CD14-positive monocyte (primary cell): ENCODE data around the gene EXTL2. TPM values are rescaled to one million over a fixed set of nuclear protein-coding genes. Genes with fewer than 3 reads are reported as not detected.

Source experiments
- DNase-seq, 3 donors: peaks; one replicate each; pipeline ENCODE4 v3.0.0-alpha.2; 2011 to 2022
- H2AFZ ChIP-seq: 2 replicates; pipeline ENCODE4 v1.6.0; 2012; ENCODE audit warnings: mild to moderate bottlenecking, low read depth, low read length, inconsistent platforms; ENCODE audit not compliant: insufficient read depth, poor library complexity, severe bottlenecking
- H3K27ac ChIP-seq, 2 donors: 1 replicate in 1 of 2; 2 replicates in 1 of 2; pipeline ENCODE4 v1.5.1; 2012 to 2013; ENCODE audit warnings: low read length in 2 of 2, control low read depth in 1 of 2, inconsistent platforms in 1 of 2, low read depth in 1 of 2, mild to moderate bottlenecking in 1 of 2
- H3K27me3 ChIP-seq, 2 donors: one replicate each; pipeline versions ENCODE4 v1.6.0 to v1.6.1; 2011 to 2013; ENCODE audit warnings: low read length in 2 of 2; ENCODE audit not compliant: control insufficient read depth in 2 of 2, insufficient read depth in 2 of 2
- H3K36me3 ChIP-seq, 2 donors: replicated peaks in 1 of 2; 1 replicate in 1 of 2; 2 replicates in 1 of 2; pipeline versions ENCODE4 v1.5.1 to v1.6.1; 2012 to 2013; ENCODE audit warnings: low read length in 2 of 2, control low read depth in 1 of 2, inconsistent platforms in 1 of 2, mild to moderate bottlenecking in 1 of 2; ENCODE audit not compliant: insufficient read depth in 2 of 2, control insufficient read depth in 1 of 2
- H3K4me1 ChIP-seq, 2 donors: 1 replicate in 1 of 2; 2 replicates in 1 of 2; pipeline versions ENCODE4 v1.5.1 to v1.6.1; 2012 to 2013; ENCODE audit warnings: low read length in 2 of 2, control low read depth in 1 of 2, inconsistent platforms in 1 of 2, mild to moderate bottlenecking in 1 of 2, moderate library complexity in 1 of 2; ENCODE audit not compliant: insufficient read depth in 2 of 2, control insufficient read depth in 1 of 2
- H3K4me2 ChIP-seq: replicated peaks from 2 replicates; pipeline ENCODE3; 2012; ENCODE audit warnings: low read length, moderate library complexity, mild to moderate bottlenecking; ENCODE audit not compliant: poor library complexity, severe bottlenecking; ENCODE audit errors: extremely low read depth
- H3K4me3 ChIP-seq, 3 experiments: fragments of 200-600 bp in 1 of 3; sonication (generic) in 1 of 3; replicated peaks in 1 of 3; 1 replicate in 2 of 3; 2 replicates in 1 of 3; pipeline ENCODE4 v1.5.1; 2011 to 2013; ENCODE audit warnings: low read length in 3 of 3, mild to moderate bottlenecking in 3 of 3, control low read depth in 2 of 3, low read depth in 2 of 3, inconsistent platforms in 1 of 3, moderate library complexity in 1 of 3
- H3K79me2 ChIP-seq: 2 replicates; pipeline ENCODE4 v1.6.0; 2012; ENCODE audit warnings: mild to moderate bottlenecking, control low read depth, inconsistent platforms, low read length, moderate library complexity; ENCODE audit not compliant: insufficient read depth
- H3K9ac ChIP-seq: 2 replicates; pipeline ENCODE4 v1.6.0; 2017; ENCODE audit warnings: low read length, mild to moderate bottlenecking; ENCODE audit not compliant: insufficient read depth, poor library complexity, severe bottlenecking
- H3K9me3 ChIP-seq, 2 donors: replicated peaks in 1 of 2; 1 replicate in 1 of 2; 2 replicates in 1 of 2; pipeline versions ENCODE4 v1.5.1 to v1.6.1; 2012 to 2013; ENCODE audit warnings: low read length in 2 of 2, control low read depth in 1 of 2; ENCODE audit not compliant: control insufficient read depth in 1 of 2, insufficient read depth in 1 of 2
- H4K20me1 ChIP-seq: 2 replicates; pipeline ENCODE4 v1.6.0; 2012; ENCODE audit warnings: mild to moderate bottlenecking, low read length, control low read depth, moderate library complexity; ENCODE audit not compliant: insufficient read depth
- H3K27ac Mint-ChIP-seq, 7 donors: one replicate each; pipeline ENCODE4 v1.8.0; 2020; ENCODE audit warnings: mild to moderate bottlenecking in 7 of 7, mixed read lengths in 7 of 7, moderate library complexity in 6 of 7, inconsistent platforms in 2 of 7
- H3K27me3 Mint-ChIP-seq, 3 donors: one replicate each; pipeline ENCODE4 v1.8.0; 2021 to 2022; ENCODE audit warnings: low read depth in 3 of 3, mild to moderate bottlenecking in 3 of 3, mixed read lengths in 3 of 3, moderate library complexity in 3 of 3, inconsistent platforms in 1 of 3
- H3K36me3 Mint-ChIP-seq, 2 donors: one replicate each; pipeline ENCODE4 v1.8.0; 2020; ENCODE audit warnings: mixed read lengths in 2 of 2, inconsistent platforms in 1 of 2, mild to moderate bottlenecking in 1 of 2
- H3K4me1 Mint-ChIP-seq: one replicate; pipeline ENCODE4 v1.8.0; 2020; ENCODE audit warnings: mild to moderate bottlenecking, mixed read lengths
- H3K4me3 Mint-ChIP-seq, 2 donors: one replicate each; pipeline ENCODE4 v1.8.0; 2020; ENCODE audit warnings: mild to moderate bottlenecking in 2 of 2, mixed read lengths in 2 of 2, moderate library complexity in 1 of 2
- H3K9me3 Mint-ChIP-seq, 7 donors: one replicate each; pipeline ENCODE4 v1.8.0; 2020 to 2022; ENCODE audit warnings: mixed read lengths in 7 of 7, mild to moderate bottlenecking in 6 of 7, moderate library complexity in 6 of 7, inconsistent platforms in 2 of 7
- WGBS: methylation state at CpG from one replicate; pipeline ENCODE4 v1.1.5; 2013; ENCODE audit warnings: missing lambda C conversion rate; ENCODE audit not compliant: insufficient coverage; 5-methylcytosine and 5-hydroxymethylcytosine counted together
- intact Hi-C, 2 donors: fragments of 100-400 bp; cut with micrococcal nuclease; formaldehyde crosslinking; loops; one replicate each; pipeline versions ENCODE4 v1.15.0 to v1.15.1; 2023
- polyA plus RNA-seq, 3 donors: library from polyadenylated mRNA; depleted of rRNA in 1 of 3; unstranded in 2 of 3; stranded (reverse) in 1 of 3; fragments of 300-500 nt in 2 of 3; fragments of >200 nt in 1 of 3; fragmentation: Illumina TruSeq in 2 of 3; gene quantifications; 1 replicate in 2 of 3; 2 replicates in 1 of 3; pipeline ENCODE4 v1.2.3, GENCODE V29; 2012 to 2021
- TF ChIP-seq, protein P1 (sequence below): fragments of 200-600 bp; IDR thresholded peaks from one replicate; pipeline ENCODE4 v1.8.0; 2022; ENCODE audit warnings: antibody characterized with exemption, mild to moderate bottlenecking

EXTL2 gene
- polyA plus RNA-seq, 3 donors: 0.89 to 1.2 (median 0.92) TPM

DNA sequence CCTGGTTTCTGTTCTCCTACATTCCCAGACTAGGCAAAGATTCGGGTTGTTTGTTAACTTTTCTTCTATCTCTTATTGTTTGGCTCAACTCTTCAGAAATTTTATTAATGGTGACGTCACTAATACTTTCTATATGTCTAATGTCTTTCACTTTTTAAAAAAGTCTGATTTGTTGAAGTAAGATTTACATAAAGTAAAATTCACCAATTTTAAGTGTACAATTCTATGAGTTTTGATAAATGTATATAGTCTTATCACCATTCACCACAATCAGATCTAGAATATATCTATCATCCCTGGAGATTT, 27.8 kb downstream of the EXTL2 start:
- Histone ChIP-seq H3K4me1 (no peaks in the 10 kb centered on the region), H2AFZ (no peak overlapping the region), H3K27ac (no peak overlapping the region), H3K36me3 (no peaks in the 10 kb centered on the region), H3K4me2 (no peak overlapping the region), H4K20me1 (no peaks in the 10 kb centered on the region), H3K4me3 (no peak overlapping the region), H3K79me2 (no peaks in the 10 kb centered on the region), H3K27me3 (no peaks in the 10 kb centered on the region), H3K9ac (no peak overlapping the region), H3K9me3 (no peaks in the 10 kb centered on the region)
- TF ChIP-seq, protein P1, sequence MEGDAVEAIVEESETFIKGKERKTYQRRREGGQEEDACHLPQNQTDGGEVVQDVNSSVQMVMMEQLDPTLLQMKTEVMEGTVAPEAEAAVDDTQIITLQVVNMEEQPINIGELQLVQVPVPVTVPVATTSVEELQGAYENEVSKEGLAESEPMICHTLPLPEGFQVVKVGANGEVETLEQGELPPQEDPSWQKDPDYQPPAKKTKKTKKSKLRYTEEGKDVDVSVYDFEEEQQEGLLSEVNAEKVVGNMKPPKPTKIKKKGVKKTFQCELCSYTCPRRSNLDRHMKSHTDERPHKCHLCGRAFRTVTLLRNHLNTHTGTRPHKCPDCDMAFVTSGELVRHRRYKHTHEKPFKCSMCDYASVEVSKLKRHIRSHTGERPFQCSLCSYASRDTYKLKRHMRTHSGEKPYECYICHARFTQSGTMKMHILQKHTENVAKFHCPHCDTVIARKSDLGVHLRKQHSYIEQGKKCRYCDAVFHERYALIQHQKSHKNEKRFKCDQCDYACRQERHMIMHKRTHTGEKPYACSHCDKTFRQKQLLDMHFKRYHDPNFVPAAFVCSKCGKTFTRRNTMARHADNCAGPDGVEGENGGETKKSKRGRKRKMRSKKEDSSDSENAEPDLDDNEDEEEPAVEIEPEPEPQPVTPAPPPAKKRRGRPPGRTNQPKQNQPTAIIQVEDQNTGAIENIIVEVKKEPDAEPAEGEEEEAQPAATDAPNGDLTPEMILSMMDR: no peak
- no CpG with 5 or more reads among the region's 2 CpGs for WGBS
- intact Hi-C loops: loop anchor here (5.0 kb wide), 2 partner anchors 405 to 1050 kb away; no protein-coding TSS in a partner anchor
- H3K36me3 Mint-ChIP-seq: no peaks in the 10 kb centered on the region
- DNase-seq: no peak
- H3K4me3 Mint-ChIP-seq: no peak overlapping the region
- H3K9me3 Mint-ChIP-seq: no peaks in the 10 kb centered on the region
- H3K27ac Mint-ChIP-seq: no peak overlapping the region
- no peaks in the 10 kb centered on the region for H3K27me3 Mint-ChIP-seq
- no peaks in the 10 kb centered on the region for H3K4me1 Mint-ChIP-seq

GRCh38 chr1:100866041-100866900, 28.4 kb downstream of the EXTL2 start:
- peak; percentile 2 to 25 (median 9) for DNase-seq
- no peaks in the 10 kb centered on the region for H3K36me3 ChIP-seq
- 30% methylated on average over 1 of the region's 5 CpGs for WGBS
- no peaks in the 10 kb centered on the region for H3K27me3 Mint-ChIP-seq
- H3K9ac ChIP-seq: no peak overlapping the region
- intact Hi-C loops: loop anchor here (5.0 kb wide), 2 partner anchors 404 to 1049 kb away; no protein-coding TSS in a partner anchor
- no peaks in the 10 kb centered on the region for H4K20me1 ChIP-seq
- no peak overlapping the region for H3K4me3 Mint-ChIP-seq
- no peaks in the 10 kb centered on the region for H3K79me2 ChIP-seq
- no peaks in the 10 kb centered on the region for H3K36me3 Mint-ChIP-seq
- H2AFZ ChIP-seq: no peak overlapping the region
- H3K27ac ChIP-seq: no peak overlapping the region
- H3K4me2 ChIP-seq: no peak overlapping the region
- H3K9me3 Mint-ChIP-seq: no peaks in the 10 kb centered on the region
- no peaks in the 10 kb centered on the region for H3K4me1 Mint-ChIP-seq
- no peak overlapping the region for H3K4me3 ChIP-seq
- H3K9me3 ChIP-seq: no peaks in the 10 kb centered on the region
- H3K27me3 ChIP-seq: no peaks in the 10 kb centered on the region
- TF ChIP-seq, protein P1: peak; percentile 69
- H3K4me1 ChIP-seq: no peaks in the 10 kb centered on the region
- no peak overlapping the region for H3K27ac Mint-ChIP-seq
